ENCODE results near the gene SUFU. TPM values are rescaled to one million over a fixed set of nuclear protein-coding genes. Genes with fewer than 3 reads are reported as not detected.
A peak's percentile ranks its signal among the peaks of the same experiment; 100 is the strongest.

The SUFU gene
- total and polyA plus RNA-seq, 2 of the 13 experiments (the other 11 are each of a cell fraction or from before 2014, with no cell fraction given) = 2.9 to 5.5 TPM

DNA sequence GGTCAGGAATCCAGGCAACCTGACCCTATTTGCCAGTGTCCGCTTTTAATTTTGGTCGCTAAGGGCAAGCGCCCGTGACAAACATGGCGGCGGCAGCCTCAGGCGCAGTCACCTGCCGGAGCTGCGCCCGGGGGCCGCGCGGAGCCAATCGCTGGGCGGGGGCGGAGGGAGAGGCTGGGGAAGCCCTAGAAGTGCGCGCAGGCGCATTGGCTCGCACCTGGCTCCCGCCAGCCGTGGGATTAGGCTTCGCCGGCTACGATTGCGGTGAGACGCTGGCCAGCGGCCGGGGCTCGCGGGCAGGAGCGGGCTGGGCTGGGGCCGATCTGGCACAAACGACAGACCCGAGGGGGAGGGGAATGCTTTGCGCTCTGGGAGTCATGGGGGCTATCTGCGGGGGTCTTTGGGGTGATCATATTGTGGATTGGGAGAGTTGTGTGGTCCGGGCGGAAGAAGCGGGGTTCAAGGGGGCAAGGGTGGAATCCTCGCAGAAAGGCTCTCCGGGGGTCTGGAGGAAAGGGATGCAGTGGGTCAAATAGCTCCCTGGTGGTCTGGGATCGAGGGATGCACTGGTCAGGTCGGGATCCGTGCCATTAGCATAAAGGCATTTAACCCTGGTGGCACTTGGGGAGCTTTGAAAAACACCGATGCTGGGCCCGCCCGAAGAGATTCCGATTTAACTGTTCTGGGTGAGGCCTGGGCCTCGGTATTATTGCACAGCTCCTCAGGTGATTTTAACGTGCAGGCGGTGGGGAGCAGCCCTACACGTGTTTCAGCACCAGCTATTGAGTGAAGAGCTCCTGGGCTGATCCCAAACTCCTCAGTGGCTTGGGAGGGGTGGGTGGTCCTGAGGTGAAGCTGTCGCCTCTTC lies 42.4 kb upstream of the SUFU start (continued):
- no peak for TF ChIP-seq ZNF496 (CRISPR knock-in tag; IDR thresholded peaks at IDR 0.05; ENCODE audit: insufficient replicate concordance)
- no peak for TF ChIP-seq ZNF350 (CRISPR knock-in tag; IDR thresholded peaks at IDR 0.05; ENCODE audit: borderline replicate concordance, low read depth)
- no peak for TF ChIP-seq SMAD9 (CRISPR knock-in tag; IDR thresholded peaks at IDR 0.05)
- TF ChIP-seq, protein P1, sequence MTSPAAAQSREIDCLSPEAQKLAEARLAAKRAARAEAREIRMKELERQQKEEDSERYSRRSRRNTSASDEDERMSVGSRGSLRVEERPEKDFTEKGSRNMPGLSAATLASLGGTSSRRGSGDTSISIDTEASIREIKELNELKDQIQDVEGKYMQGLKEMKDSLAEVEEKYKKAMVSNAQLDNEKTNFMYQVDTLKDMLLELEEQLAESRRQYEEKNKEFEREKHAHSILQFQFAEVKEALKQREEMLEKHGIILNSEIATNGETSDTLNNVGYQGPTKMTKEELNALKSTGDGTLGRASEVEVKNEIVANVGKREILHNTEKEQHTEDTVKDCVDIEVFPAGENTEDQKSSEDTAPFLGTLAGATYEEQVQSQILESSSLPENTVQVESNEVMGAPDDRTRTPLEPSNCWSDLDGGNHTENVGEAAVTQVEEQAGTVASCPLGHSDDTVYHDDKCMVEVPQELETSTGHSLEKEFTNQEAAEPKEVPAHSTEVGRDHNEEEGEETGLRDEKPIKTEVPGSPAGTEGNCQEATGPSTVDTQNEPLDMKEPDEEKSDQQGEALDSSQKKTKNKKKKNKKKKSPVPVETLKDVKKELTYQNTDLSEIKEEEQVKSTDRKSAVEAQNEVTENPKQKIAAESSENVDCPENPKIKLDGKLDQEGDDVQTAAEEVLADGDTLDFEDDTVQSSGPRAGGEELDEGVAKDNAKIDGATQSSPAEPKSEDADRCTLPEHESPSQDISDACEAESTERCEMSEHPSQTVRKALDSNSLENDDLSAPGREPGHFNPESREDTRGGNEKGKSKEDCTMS (CRISPR knock-in tag; conservative IDR thresholded peaks at IDR 0.05) = no peak
- TF ChIP-seq HMG20A (CRISPR knock-in tag; IDR thresholded peaks at IDR 0.05; ENCODE audit: borderline replicate concordance) = no peak
- TF ChIP-seq DPF2 (CRISPR knock-in tag; IDR thresholded peaks at IDR 0.05; ENCODE audit: borderline replicate concordance, low read depth) = no peak
- TF ChIP-seq, protein P2, sequence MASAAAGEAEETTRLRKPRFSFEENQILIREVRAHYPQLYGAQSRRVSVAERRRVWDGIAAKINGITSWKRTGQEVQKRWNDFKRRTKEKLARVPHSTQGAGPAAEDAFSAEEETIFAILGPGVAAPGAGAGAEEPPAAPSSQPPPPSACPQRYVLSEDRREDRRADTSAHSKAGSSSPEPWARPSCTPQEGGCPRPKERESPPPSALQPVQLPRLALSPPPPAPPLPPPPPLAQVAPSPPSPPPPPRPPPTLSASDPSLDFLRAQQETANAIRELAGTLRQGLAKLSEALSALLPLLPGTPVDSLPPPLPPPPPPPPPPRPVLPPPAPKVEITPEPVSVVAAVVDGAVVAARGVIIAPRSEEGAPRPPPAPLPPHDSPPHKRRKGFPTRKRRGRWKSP (CRISPR knock-in tag; IDR thresholded peaks at IDR 0.05) = peak; percentile 73
- TF ChIP-seq, protein P3, sequence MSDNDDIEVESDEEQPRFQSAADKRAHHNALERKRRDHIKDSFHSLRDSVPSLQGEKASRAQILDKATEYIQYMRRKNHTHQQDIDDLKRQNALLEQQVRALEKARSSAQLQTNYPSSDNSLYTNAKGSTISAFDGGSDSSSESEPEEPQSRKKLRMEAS (IDR thresholded peaks at IDR 0.05) = peak; percentile 70; the same call in 1 of the 2 replicates
- TF ChIP-seq, protein P4, sequence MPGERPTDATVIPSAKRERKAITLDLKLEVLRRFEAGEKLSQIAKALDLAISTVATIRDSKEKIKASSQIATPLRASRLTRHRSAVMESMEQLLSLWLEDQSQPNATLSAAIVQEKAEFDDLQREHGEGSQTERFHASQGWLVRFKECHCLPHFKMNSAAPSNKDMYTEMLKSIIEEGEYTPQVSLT (CRISPR knock-in tag; IDR thresholded peaks at IDR 0.05; ENCODE audit: borderline replicate concordance, low read depth) = no peak
- peak; percentile 63 for TF ChIP-seq HDAC1 (CRISPR knock-in tag; IDR thresholded peaks at IDR 0.05)
- no peak for TF ChIP-seq ZNF879 (CRISPR knock-in tag; IDR thresholded peaks at IDR 0.05)
- TF ChIP-seq NRL (CRISPR knock-in tag; IDR thresholded peaks at IDR 0.05; ENCODE audit: borderline replicate concordance) = no peak; the same call in 1 of the 2 replicates
- no peak for TF ChIP-seq SMAD3 (CRISPR knock-in tag; IDR thresholded peaks at IDR 0.05)
- no peak for TF ChIP-seq ZBTB20 (CRISPR knock-in tag; IDR thresholded peaks at IDR 0.05; ENCODE audit: borderline replicate concordance, low read depth)
- no peak for TF ChIP-seq ZNF12 (CRISPR knock-in tag; IDR thresholded peaks at IDR 0.05)
- TF ChIP-seq POLR2AphosphoS5 (IDR thresholded peaks at IDR 0.05; ENCODE audit: low read depth, low read length) = peak; percentile 59
- TF ChIP-seq MZF1 (CRISPR knock-in tag; IDR thresholded peaks at IDR 0.05; ENCODE audit: borderline replicate concordance) = no peak
- no peak for TF ChIP-seq ZNF354B (CRISPR knock-in tag; IDR thresholded peaks at IDR 0.05)
- TF ChIP-seq, protein P5, sequence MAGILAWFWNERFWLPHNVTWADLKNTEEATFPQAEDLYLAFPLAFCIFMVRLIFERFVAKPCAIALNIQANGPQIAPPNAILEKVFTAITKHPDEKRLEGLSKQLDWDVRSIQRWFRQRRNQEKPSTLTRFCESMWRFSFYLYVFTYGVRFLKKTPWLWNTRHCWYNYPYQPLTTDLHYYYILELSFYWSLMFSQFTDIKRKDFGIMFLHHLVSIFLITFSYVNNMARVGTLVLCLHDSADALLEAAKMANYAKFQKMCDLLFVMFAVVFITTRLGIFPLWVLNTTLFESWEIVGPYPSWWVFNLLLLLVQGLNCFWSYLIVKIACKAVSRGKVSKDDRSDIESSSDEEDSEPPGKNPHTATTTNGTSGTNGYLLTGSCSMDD (CRISPR knock-in tag; IDR thresholded peaks at IDR 0.05) = no peak
- TF ChIP-seq, protein P6, sequence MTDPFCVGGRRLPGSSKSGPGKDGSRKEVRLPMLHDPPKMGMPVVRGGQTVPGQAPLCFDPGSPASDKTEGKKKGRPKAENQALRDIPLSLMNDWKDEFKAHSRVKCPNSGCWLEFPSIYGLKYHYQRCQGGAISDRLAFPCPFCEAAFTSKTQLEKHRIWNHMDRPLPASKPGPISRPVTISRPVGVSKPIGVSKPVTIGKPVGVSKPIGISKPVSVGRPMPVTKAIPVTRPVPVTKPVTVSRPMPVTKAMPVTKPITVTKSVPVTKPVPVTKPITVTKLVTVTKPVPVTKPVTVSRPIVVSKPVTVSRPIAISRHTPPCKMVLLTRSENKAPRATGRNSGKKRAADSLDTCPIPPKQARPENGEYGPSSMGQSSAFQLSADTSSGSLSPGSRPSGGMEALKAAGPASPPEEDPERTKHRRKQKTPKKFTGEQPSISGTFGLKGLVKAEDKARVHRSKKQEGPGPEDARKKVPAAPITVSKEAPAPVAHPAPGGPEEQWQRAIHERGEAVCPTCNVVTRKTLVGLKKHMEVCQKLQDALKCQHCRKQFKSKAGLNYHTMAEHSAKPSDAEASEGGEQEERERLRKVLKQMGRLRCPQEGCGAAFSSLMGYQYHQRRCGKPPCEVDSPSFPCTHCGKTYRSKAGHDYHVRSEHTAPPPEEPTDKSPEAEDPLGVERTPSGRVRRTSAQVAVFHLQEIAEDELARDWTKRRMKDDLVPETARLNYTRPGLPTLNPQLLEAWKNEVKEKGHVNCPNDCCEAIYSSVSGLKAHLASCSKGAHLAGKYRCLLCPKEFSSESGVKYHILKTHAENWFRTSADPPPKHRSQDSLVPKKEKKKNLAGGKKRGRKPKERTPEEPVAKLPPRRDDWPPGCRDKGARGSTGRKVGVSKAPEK (CRISPR knock-in tag; IDR thresholded peaks at IDR 0.05; ENCODE audit: borderline replicate concordance) = no peak
- 0 out of 2 replicates have a peak, but pooled peaks have one; percentile 16 for TF ChIP-seq PPARG (CRISPR knock-in tag; conservative IDR thresholded peaks at IDR 0.05)

Data from HepG2 (cell line).